Gastrocnemius medialis (tissue), 4 donors: Measurements from ENCODE around the gene PANX3. TPM values are rescaled to one million over a fixed set of nuclear protein-coding genes. Genes with fewer than 3 reads are reported as not detected.

Experiments used
- ATAC-seq, 2 donors: fragments of 150-250 bp; one replicate each; pipeline ENCODE4 v1.9.1; 2016
- DNase-seq, 2 donors: peaks; one replicate each; pipeline ENCODE4 v3.0.0-alpha.2; 2019
- H3K27ac ChIP-seq, 4 donors: fragments of 200-600 bp; sonication (generic); 1 replicate in 1 of 4; 2 replicates in 3 of 4; pipeline ENCODE4 v1.5.1; 2016 to 2018; ENCODE audit warnings: mild to moderate bottlenecking in 2 of 4, moderate library complexity in 1 of 4
- H3K27me3 ChIP-seq, 3 donors: fragments of 200-600 bp; sonication (generic) in 2 of 3; 1 replicate in 1 of 3; 2 replicates in 2 of 3; pipeline versions ENCODE4 v1.5.1 to v1.6.0; 2016 to 2019; ENCODE audit warnings: mild to moderate bottlenecking in 1 of 3, moderate library complexity in 1 of 3
- H3K36me3 ChIP-seq, 2 donors: fragments of 200-600 bp; sonication (generic) in 1 of 2; one replicate each; pipeline ENCODE4 v1.5.1; 2017 to 2018
- H3K4me1 ChIP-seq, 2 donors: fragments of 200-600 bp; sonication (generic) in 1 of 2; one replicate each; pipeline ENCODE4 v1.5.1; 2016 to 2017; ENCODE audit warnings: mild to moderate bottlenecking in 2 of 2
- H3K4me3 ChIP-seq, 4 donors: fragments of 200-600 bp; sonication (generic) in 3 of 4; 1 replicate in 1 of 4; 2 replicates in 3 of 4; pipeline ENCODE4 v1.5.1; 2016 to 2019; ENCODE audit warnings: mild to moderate bottlenecking in 2 of 4
- H3K9me3 ChIP-seq, 3 donors: fragments of 200-600 bp; sonication (generic) in 2 of 3; 1 replicate in 1 of 3; 2 replicates in 2 of 3; pipeline ENCODE4 v1.5.1; 2016 to 2019
- CTCF ChIP-seq, 5 experiments: fragments of 450-650 bp in 3 of 5; fragments of 200-600 bp in 2 of 5; sonication (generic) in 2 of 5; IDR thresholded peaks in 4 of 5; conservative IDR thresholded peaks in 1 of 5; 1 replicate in 4 of 5; 2 replicates in 1 of 5; pipeline ENCODE4 v1.5.1; 2016 to 2019; ENCODE audit warnings: antibody characterized with exemption in 5 of 5, mild to moderate bottlenecking in 3 of 5, moderate library complexity in 3 of 5
- POLR2A ChIP-seq, 2 donors: fragments of 450-650 bp; IDR thresholded peaks; one replicate each; pipeline ENCODE4 v1.6.1; 2017; ENCODE audit warnings: antibody characterized with exemption in 2 of 2, mild to moderate bottlenecking in 2 of 2, moderate library complexity in 2 of 2
- in situ Hi-C, 4 donors: fragments of 200-750 bp; cut with MboI; loops; one replicate each; pipeline versions ENCODE4 v1.15.0 to v1.8.0; 2017; ENCODE audit warnings: low sequenced_read_pairs in 4 of 4
- intact Hi-C: fragments of 100-400 bp; cut with DNase I; formaldehyde crosslinking; loops from one replicate; pipeline ENCODE4 v1.15.1; 2023; ENCODE audit warnings: low total_unique reads
- total RNA-seq, 4 donors: library from RNA; depleted of rRNA; stranded (reverse); fragments of >200 nt; gene quantifications; one replicate each; pipeline versions ENCODE4 v1.1.0 to v1.2.3, GENCODE V29; 2016

Gene PANX3
- total RNA-seq, 4 donors from 2014 or later = not detected

GRCh38 chr11:124627546-124627945, 16.3 kb downstream of the PANX3 start:
- H3K27me3 ChIP-seq = no peaks in the 10 kb centered on the region
- no peaks in the 10 kb centered on the region for H3K9me3 ChIP-seq
- peaks cover 0 to 65% of the 10 kb centered on the region in 2 donors for H3K36me3 ChIP-seq
- no peak overlapping the region for H3K4me3 ChIP-seq
- H3K4me1 ChIP-seq = peaks cover 19 to 23% of the 10 kb centered on the region in 2 donors
- intact Hi-C loops (no loop called here), in situ Hi-C loops (no loop called here)
- no peak overlapping the region for H3K27ac ChIP-seq
- TF ChIP-seq POLR2A (IDR thresholded peaks at IDR 0.05) (no peak), CTCF (IDR thresholded peaks at IDR 0.05 in 4 of 5, conservative IDR thresholded peaks at IDR 0.05 in 1 of 5) (no peak)
- ATAC-seq = no peak
- DNase-seq = no peak

- DNase-seq = no peak
- Histone ChIP-seq H3K27me3 (no peaks in the 10 kb centered on the region), H3K36me3 (peaks cover 0 to 88% of the 10 kb centered on the region in 2 donors), H3K27ac (no peak overlapping the region), H3K9me3 (no peaks in the 10 kb centered on the region), H3K4me3 (no peak overlapping the region), H3K4me1 (peaks cover 3 to 7% of the 10 kb centered on the region in 2 donors)
- no peak for ATAC-seq
- no peak for TF ChIP-seq CTCF (IDR thresholded peaks at IDR 0.05 in 4 of 5, conservative IDR thresholded peaks at IDR 0.05 in 1 of 5)
- TF ChIP-seq POLR2A (IDR thresholded peaks at IDR 0.05) = no peak
- intact Hi-C loops (no loop called here), in situ Hi-C loops (no loop called here)
Observed at GRCh38 chr11:124629961-124630360, 18.7 kb downstream of the PANX3 start.

GRCh38 chr11:124633355-124633754, 22.1 kb downstream of the PANX3 start:
- no peaks in the 10 kb centered on the region for H3K27me3 ChIP-seq
- intact Hi-C loops (no loop called here), in situ Hi-C loops (no loop called here)
- ATAC-seq (no peak), DNase-seq (no peak)
- no peak overlapping the region for H3K27ac ChIP-seq
- no peak overlapping the region for H3K4me3 ChIP-seq
- H3K4me1 ChIP-seq = no peaks in the 10 kb centered on the region
- TF ChIP-seq CTCF (IDR thresholded peaks at IDR 0.05 in 4 of 5, conservative IDR thresholded peaks at IDR 0.05 in 1 of 5) (no peak), POLR2A (IDR thresholded peaks at IDR 0.05) (no peak)
- peaks cover 0 to 92% of the 10 kb centered on the region in 2 donors for H3K36me3 ChIP-seq
- no peaks in the 10 kb centered on the region for H3K9me3 ChIP-seq

GRCh38 chr11:124635932-124636331, 24.7 kb downstream of the PANX3 start:
- Histone ChIP-seq H3K27ac (no peak overlapping the region), H3K4me1 (no peaks in the 10 kb centered on the region), H3K27me3 (no peaks in the 10 kb centered on the region), H3K4me3 (no peak overlapping the region), H3K36me3 (peaks cover 0 to 88% of the 10 kb centered on the region in 2 donors), H3K9me3 (no peaks in the 10 kb centered on the region)
- TF ChIP-seq CTCF (IDR thresholded peaks at IDR 0.05 in 4 of 5, conservative IDR thresholded peaks at IDR 0.05 in 1 of 5) (no peak), POLR2A (IDR thresholded peaks at IDR 0.05) (no peak)
- in situ Hi-C loops = no loop called here
- intact Hi-C loops = no loop called here
- DNase-seq = no peak
- no peak for ATAC-seq

GRCh38 chr11:124638500-124638899, 27.3 kb downstream of the PANX3 start:
- Histone ChIP-seq H3K36me3 (peaks cover 0 to 63% of the 10 kb centered on the region in 2 donors), H3K27ac (no peak overlapping the region), H3K4me3 (no peak overlapping the region), H3K9me3 (no peaks in the 10 kb centered on the region), H3K27me3 (no peaks in the 10 kb centered on the region), H3K4me1 (no peaks in the 10 kb centered on the region)
- in situ Hi-C loops = no loop called here
- intact Hi-C loops = no loop called here
- DNase-seq (no peak), ATAC-seq (no peak)
- no peak for TF ChIP-seq CTCF (IDR thresholded peaks at IDR 0.05 in 4 of 5, conservative IDR thresholded peaks at IDR 0.05 in 1 of 5)
- no peak for TF ChIP-seq POLR2A (IDR thresholded peaks at IDR 0.05)
